ENCODE results near the gene TET3. TPM values are rescaled to one million over a fixed set of nuclear protein-coding genes. Genes with fewer than 3 reads are reported as not detected.

TET3 gene
- total and polyA plus RNA-seq, 2 donors (not counting 3 experiments of a cell fraction or from before 2014, with no cell fraction given) = 3.4 to 15.6 TPM

DNA sequence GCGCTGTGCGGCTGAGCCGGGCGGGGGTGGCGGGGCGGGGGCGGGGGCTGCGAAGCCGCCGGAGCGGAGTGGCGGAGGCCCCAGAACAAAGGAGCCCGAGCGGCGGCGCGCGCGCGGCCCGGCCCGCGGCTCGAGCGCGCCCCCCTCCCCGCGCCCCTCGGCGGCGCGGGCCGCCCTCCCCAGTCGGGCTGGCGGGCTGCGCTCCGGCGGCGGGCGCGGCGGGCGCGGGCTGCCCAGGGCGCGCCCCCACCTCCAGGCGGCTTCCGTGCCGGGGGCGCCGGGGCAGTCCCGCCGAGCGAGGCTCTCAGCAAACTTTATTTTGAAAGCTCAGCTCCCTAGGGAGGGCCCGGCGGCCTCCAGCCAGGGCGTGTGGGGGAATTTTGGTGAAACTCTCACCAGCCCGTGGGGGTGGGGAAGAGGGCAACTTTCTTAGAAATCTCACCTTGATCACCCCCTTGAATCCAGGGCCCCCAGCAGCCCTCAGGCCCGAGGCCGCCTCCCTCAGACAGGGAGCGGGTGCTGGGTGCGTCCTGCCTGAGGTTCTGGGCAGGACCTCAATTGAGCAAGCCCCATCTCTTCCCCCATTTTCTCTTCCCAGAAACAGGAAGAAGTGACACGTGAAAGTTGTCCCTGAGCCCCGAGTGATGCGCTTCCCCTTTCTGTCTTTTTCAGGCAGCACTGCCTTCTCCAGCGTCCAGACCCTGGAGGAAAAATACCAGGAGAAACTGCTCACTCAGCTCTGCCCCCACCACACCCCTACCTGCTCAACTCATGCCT, 786 bp downstream of the TET3 start:
- intact Hi-C loops (cut with micrococcal nuclease) = loop anchor here (2.0 to 10.0 kb wide), 2 partner anchors 59 to 159 kb away; partner anchors contain the start of genes BOLA3 and DGUOK
- POLR2A ChIA-PET = no interaction called here
- Histone ChIP-seq H3K36me3 (ENCODE audit: control insufficient read depth in 2 of 2, extremely low read depth in 1 of 2, insufficient read depth in 2 of 2, low read length in 2 of 2) (peaks cover 0 to 8% of the 10 kb centered on the region in 2 experiments), H4K20me1 (replicated peaks; ENCODE audit: control insufficient read depth, extremely low read depth, insufficient read depth, low read length) (no peaks in the 10 kb centered on the region), H3K27me3 (ENCODE audit: control insufficient read depth in 2 of 2, insufficient read depth in 2 of 2, low read length in 2 of 2) (no peaks in the 10 kb centered on the region), H3K4me1 (ENCODE audit: control insufficient read depth, extremely low read depth, insufficient read depth, low read length) (peaks cover 39% of the 10 kb centered on the region), H3K9me1 (replicated peaks; ENCODE audit: control insufficient read depth, extremely low read depth, insufficient read depth, low read length) (no peaks in the 10 kb centered on the region), H3K4me2 (ENCODE audit: insufficient read depth, low read length) (peak overlapping the region; percentile 85), H3K4me3 (replicated peaks in 1 of 3; ENCODE audit: insufficient read depth in 1 of 3, low read depth in 1 of 3, low read length in 3 of 3) (peak overlapping the region; percentile 44 to 69 (median 66)), H3K9me3 (replicated peaks; ENCODE audit: control insufficient read depth, insufficient read depth, low read length) (no peaks in the 10 kb centered on the region), H3K9ac (replicated peaks; ENCODE audit: extremely low read depth, insufficient read depth, low read length) (peak overlapping the region; percentile 87), H3K79me2 (ENCODE audit: control insufficient read depth, insufficient read depth, low read length) (peaks cover 41% of the 10 kb centered on the region), H3K27ac (ENCODE audit: insufficient read depth, low read depth, low read length) (peak overlapping the region; percentile 49), H2AFZ (ENCODE audit: low read depth, low read length) (peak overlapping the region; percentile 71)
- peak; percentile 53 for FAIRE-seq
- DNase-seq (ENCODE audit: low read depth, low spot score) = no peak
- CTCF ChIA-PET = interaction anchor here (1.5 kb wide), 1 partner anchor 157 kb away, joined by 3 read pairs; the partner anchor contains the start of gene STAMBP
- no peak for TF ChIP-seq FOS (IDR thresholded peaks at IDR 0.05; ENCODE audit: borderline replicate concordance, insufficient read depth, low read length)
- TF ChIP-seq JUN (IDR thresholded peaks at IDR 0.05; ENCODE audit: borderline replicate concordance, insufficient read depth, insufficient read length, low read depth) = no peak
- TF ChIP-seq MYC (IDR thresholded peaks at IDR 0.05; ENCODE audit: low read depth, low read length) = no peak
- no peak for TF ChIP-seq POLR2AphosphoS5 (IDR thresholded peaks at IDR 0.05; ENCODE audit: insufficient read depth, low read depth, low read length)
- TF ChIP-seq, protein P1, sequence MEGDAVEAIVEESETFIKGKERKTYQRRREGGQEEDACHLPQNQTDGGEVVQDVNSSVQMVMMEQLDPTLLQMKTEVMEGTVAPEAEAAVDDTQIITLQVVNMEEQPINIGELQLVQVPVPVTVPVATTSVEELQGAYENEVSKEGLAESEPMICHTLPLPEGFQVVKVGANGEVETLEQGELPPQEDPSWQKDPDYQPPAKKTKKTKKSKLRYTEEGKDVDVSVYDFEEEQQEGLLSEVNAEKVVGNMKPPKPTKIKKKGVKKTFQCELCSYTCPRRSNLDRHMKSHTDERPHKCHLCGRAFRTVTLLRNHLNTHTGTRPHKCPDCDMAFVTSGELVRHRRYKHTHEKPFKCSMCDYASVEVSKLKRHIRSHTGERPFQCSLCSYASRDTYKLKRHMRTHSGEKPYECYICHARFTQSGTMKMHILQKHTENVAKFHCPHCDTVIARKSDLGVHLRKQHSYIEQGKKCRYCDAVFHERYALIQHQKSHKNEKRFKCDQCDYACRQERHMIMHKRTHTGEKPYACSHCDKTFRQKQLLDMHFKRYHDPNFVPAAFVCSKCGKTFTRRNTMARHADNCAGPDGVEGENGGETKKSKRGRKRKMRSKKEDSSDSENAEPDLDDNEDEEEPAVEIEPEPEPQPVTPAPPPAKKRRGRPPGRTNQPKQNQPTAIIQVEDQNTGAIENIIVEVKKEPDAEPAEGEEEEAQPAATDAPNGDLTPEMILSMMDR (IDR thresholded peaks at IDR 0.05; ENCODE audit: extremely low read depth in 1 of 2, insufficient read depth in 1 of 2, low read depth in 1 of 2, low read length in 2 of 2) = no peak
- TF ChIP-seq POLR2A (IDR thresholded peaks at IDR 0.05; ENCODE audit: low read depth, low read length) = no peak
- dilution Hi-C loops (cut with MboI; ENCODE audit: extremely low pct_ligation_motif_present, low sequenced_read_pairs) = no loop called here
- BruUV-seq (replicated peaks) = no TSS peak

Data from endothelial cell of umbilical vein (primary cell).